IMR-90 (cell line): Measurements from ENCODE around the gene F2RL1. TPM values are rescaled to one million over a fixed set of nuclear protein-coding genes. Genes with fewer than 3 reads are reported as not detected.

ENCODE experiments used
- ATAC-seq: fragments of 200-7000 bp; cut with Tn5 transposase; 2 replicates; pipeline ENCODE4 v1.9.1; 2020; ENCODE audit warnings: low read depth, mild to moderate bottlenecking, moderate library complexity
- BruUV-seq: library from RNA; stranded (reverse); fragments of 400-500 nt; replicated peaks from 2 replicates; lab custom pipeline; 2021; lab: Mats Ljungman, UMichigan
- CTCF ChIA-PET: fragments of 300-600 bp; formaldehyde crosslinking; extraction: SDS; loops from one replicate; lab custom pipeline; 2021; ENCODE audit warnings: antibody characterized with exemption; lab: Yijun Ruan, JAX
- POLR2A ChIA-PET: fragments of 300-600 bp; sonication (Branson Sonifier 250); formaldehyde crosslinking; loops from one replicate; lab custom pipeline; 2022; ENCODE audit warnings: antibody characterized with exemption; ENCODE audit not compliant: unreplicated experiment; lab: Charles Lee
- DNase-seq: peaks from one replicate; pipeline ENCODE4 v3.0.0; 2013
- H2AFZ ChIP-seq: replicated peaks from 2 replicates; pipeline ENCODE3; 2013; ENCODE audit warnings: low read length, mild to moderate bottlenecking; ENCODE audit not compliant: poor library complexity
- H2AK5ac ChIP-seq: 2 replicates; pipeline ENCODE4 v1.6.1; 2013; ENCODE audit warnings: low read depth, low read length, inconsistent platforms
- H2AK9ac ChIP-seq: replicated peaks from 2 replicates; pipeline ENCODE3; 2013; ENCODE audit warnings: mild to moderate bottlenecking, low read depth, low read length, moderate library complexity; ENCODE audit not compliant: poor library complexity
- H2BK120ac ChIP-seq: 2 replicates; pipeline ENCODE4 v1.6.1; 2013; ENCODE audit warnings: low read depth, low read length, inconsistent platforms
- H2BK15ac ChIP-seq: 3 replicates; pipeline ENCODE4 v1.6.1; 2013; ENCODE audit warnings: low read depth, low read length, inconsistent platforms
- H2BK20ac ChIP-seq: 2 replicates; pipeline ENCODE4 v1.6.1; 2013; ENCODE audit warnings: low read depth, mild to moderate bottlenecking, inconsistent platforms, low read length, moderate library complexity
- H2BK5ac ChIP-seq: 2 replicates; pipeline ENCODE4 v1.6.1; 2013; ENCODE audit warnings: mild to moderate bottlenecking, low read depth, low read length, inconsistent platforms; ENCODE audit not compliant: poor library complexity, severe bottlenecking
- H3K14ac ChIP-seq: replicated peaks from 2 replicates; pipeline ENCODE4 v1.6.1; 2013; ENCODE audit warnings: low read depth, low read length, inconsistent platforms
- H3K18ac ChIP-seq: 2 replicates; pipeline ENCODE4 v1.6.1; 2013; ENCODE audit warnings: low read depth, low read length, control low read depth
- H3K23ac ChIP-seq: 2 replicates; pipeline ENCODE4 v1.6.1; 2013; ENCODE audit warnings: low read depth, low read length, inconsistent platforms
- H3K27ac ChIP-seq: 2 replicates; pipeline ENCODE4 v1.5.1; 2013; ENCODE audit warnings: mild to moderate bottlenecking, control low read depth, low read length; ENCODE audit not compliant: insufficient read depth
- H3K27me3 ChIP-seq: 2 replicates; pipeline ENCODE4 v1.6.1; 2013; ENCODE audit warnings: low read length; ENCODE audit not compliant: control insufficient read depth, insufficient read depth
- H3K36me3 ChIP-seq: 2 replicates; pipeline ENCODE4 v1.6.1; 2013; ENCODE audit warnings: low read length, mixed read lengths; ENCODE audit not compliant: control insufficient read depth, insufficient read depth
- H3K4ac ChIP-seq: 2 replicates; pipeline ENCODE4 v1.6.1; 2013; ENCODE audit warnings: low read depth, low read length, inconsistent platforms
- H3K4me1 ChIP-seq: 2 replicates; pipeline ENCODE4 v1.6.1; 2013; ENCODE audit warnings: low read length, mixed read lengths; ENCODE audit not compliant: control insufficient read depth, insufficient read depth
- H3K4me2 ChIP-seq: 2 replicates; pipeline ENCODE4 v1.6.1; 2013; ENCODE audit warnings: low read depth, mild to moderate bottlenecking, control low read depth, low read length, moderate library complexity
- H3K4me3 ChIP-seq: 2 replicates; pipeline ENCODE4 v1.5.1; 2013; ENCODE audit warnings: low read depth, mild to moderate bottlenecking, control low read depth, low read length, moderate library complexity; ENCODE audit not compliant: insufficient read depth
- H3K56ac ChIP-seq: 2 replicates; pipeline ENCODE4 v1.6.1; 2013; ENCODE audit warnings: low read length, inconsistent platforms; ENCODE audit not compliant: insufficient read depth; ENCODE audit errors: extremely low read depth
- H3K79me1 ChIP-seq, 2 experiments: 2 replicates each; pipeline ENCODE4 v1.6.1; 2013; ENCODE audit warnings: low read length in 2 of 2, inconsistent platforms in 1 of 2, low read depth in 1 of 2
- H3K9ac ChIP-seq: 2 replicates; pipeline ENCODE4 v1.6.1; 2013; ENCODE audit warnings: low read depth, low read length, control low read depth
- H3K9me1 ChIP-seq: 2 replicates; pipeline ENCODE4 v1.6.1; 2013; ENCODE audit warnings: low read length, inconsistent platforms; ENCODE audit not compliant: insufficient read depth
- H3K9me3 ChIP-seq: 2 replicates; pipeline ENCODE4 v1.6.1; 2013; ENCODE audit warnings: low read length; ENCODE audit not compliant: control insufficient read depth, insufficient read depth
- H4K20me1 ChIP-seq: 2 replicates; pipeline ENCODE4 v1.6.1; 2013; ENCODE audit warnings: low read length, inconsistent platforms; ENCODE audit not compliant: insufficient read depth
- H4K5ac ChIP-seq: 2 replicates; pipeline ENCODE4 v1.6.1; 2013; ENCODE audit warnings: mild to moderate bottlenecking, low read depth, low read length, control low read depth
- H4K8ac ChIP-seq, 2 experiments: 2 replicates each; pipeline ENCODE4 v1.6.1; 2013; ENCODE audit warnings: low read depth in 2 of 2, low read length in 2 of 2, control low read depth in 1 of 2, inconsistent platforms in 1 of 2
- H4K91ac ChIP-seq: 2 replicates; pipeline ENCODE4 v1.6.1; 2013; ENCODE audit warnings: low read depth, low read length, inconsistent platforms; ENCODE audit not compliant: insufficient read depth
- BHLHE40 ChIP-seq: fragments of 150-350 bp; IDR thresholded peaks from 2 replicates; pipeline ENCODE4 v1.6.1; 2016; ENCODE audit warnings: mild to moderate bottlenecking, low read depth, low read length
- CEBPB ChIP-seq: IDR thresholded peaks from 2 replicates; pipeline ENCODE4 v1.6.1; 2012; ENCODE audit warnings: low read depth, low read length, improper control_type of control experiment
- CHD1 ChIP-seq: IDR thresholded peaks from 2 replicates; pipeline ENCODE4 v1.6.1; 2012; ENCODE audit warnings: low read depth, low read length, improper control_type of control experiment
- FOS ChIP-seq: fragments of 150-350 bp; IDR thresholded peaks from 2 replicates; pipeline ENCODE4 v1.6.1; 2016; ENCODE audit warnings: low read depth, low read length
- MAFK ChIP-seq: IDR thresholded peaks from 2 replicates; pipeline ENCODE4 v1.6.1; 2012; ENCODE audit warnings: low read depth, low read length, improper control_type of control experiment
- MAZ ChIP-seq: IDR thresholded peaks from 2 replicates; pipeline ENCODE4 v1.6.1; 2012; ENCODE audit warnings: low read depth, mild to moderate bottlenecking, low read length, improper control_type of control experiment, moderate library complexity, borderline replicate concordance
- MXI1 ChIP-seq: IDR thresholded peaks from 2 replicates; pipeline ENCODE4 v1.6.1; 2012; ENCODE audit warnings: low read depth, mild to moderate bottlenecking, low read length, moderate library complexity, borderline replicate concordance
- NFE2L2 ChIP-seq: fragments of 150-350 bp; IDR thresholded peaks from 2 replicates; pipeline ENCODE4 v1.6.1; 2016; ENCODE audit warnings: low read depth, mild to moderate bottlenecking, low read length
- POLR2A ChIP-seq: IDR thresholded peaks from 2 replicates; pipeline ENCODE4 v1.6.1; 2012; ENCODE audit warnings: mild to moderate bottlenecking, low read depth, low read length
- RAD21 ChIP-seq: IDR thresholded peaks from 2 replicates; pipeline ENCODE4 v1.6.1; 2012; ENCODE audit warnings: low read length, improper control_type of control experiment
- RCOR1 ChIP-seq: IDR thresholded peaks from 2 replicates; pipeline ENCODE4 v1.6.1; 2012; ENCODE audit warnings: mild to moderate bottlenecking, low read length, improper control_type of control experiment; ENCODE audit not compliant: insufficient replicate concordance
- RFX5 ChIP-seq: IDR thresholded peaks from 2 replicates; pipeline ENCODE4 v1.8.0; 2012; ENCODE audit warnings: low read depth, mild to moderate bottlenecking, low read length, moderate library complexity
- SMC3 ChIP-seq: fragments of 150-350 bp; IDR thresholded peaks from 2 replicates; pipeline ENCODE4 v1.6.1; 2016; ENCODE audit warnings: low read depth, mild to moderate bottlenecking, antibody characterized with exemption, low read length, moderate library complexity
- WGBS, 2 experiments: methylation state at CpG; one replicate each; pipeline versions ENCODE4 v1.1.5 to v1.1.7; 2013; ENCODE audit warnings: missing lambda C conversion rate in 2 of 2; ENCODE audit not compliant: insufficient read length in 1 of 2; ENCODE audit errors: extremely low coverage in 2 of 2; 5-methylcytosine and 5-hydroxymethylcytosine counted together
- dilution Hi-C: fragments of 300-500 bp; cut with HindIII; formaldehyde crosslinking; loops from one replicate; pipeline ENCODE4 v1.14.3; 2018; ENCODE audit warnings: low sequenced_read_pairs; ENCODE audit not compliant: unreplicated experiment
- in situ Hi-C: fragments of 300-500 bp; cut with MboI; formaldehyde crosslinking; loops from 3 replicates; pipeline ENCODE4 v1.14.3; 2019; ENCODE audit warnings: low sequenced_read_pairs, inconsistent platforms, mixed read lengths
- intact Hi-C: fragments of 100-400 bp; cut with micrococcal nuclease; formaldehyde crosslinking; loops from 2 replicates; pipeline ENCODE4 v1.10.0; 2022
- polyA plus RNA-seq, 3 experiments: library from polyadenylated mRNA; depleted of rRNA; stranded (reverse); fragments of >200 nt; gene quantifications; 2 replicates each; pipeline ENCODE4 v1.2.3, GENCODE V29; 2012; ENCODE audit warnings: low replicate concordance in 1 of 3
- total RNA-seq: library from RNA; depleted of rRNA; stranded (reverse); fragments of >200 nt; gene quantifications from 2 replicates; pipeline ENCODE4 v1.2.3, GENCODE V29; 2012
- TF ChIP-seq, protein P1 (sequence below): fragments of 150-350 bp; IDR thresholded peaks from 2 replicates; pipeline ENCODE4 v1.6.1; 2016; ENCODE audit warnings: low read depth, mild to moderate bottlenecking, low read length, moderate library complexity, borderline replicate concordance
- TF ChIP-seq, protein P2 (sequence below): conservative IDR thresholded peaks from 2 replicates; pipeline ENCODE4 v1.5.1; 2012; ENCODE audit warnings: mild to moderate bottlenecking, low read depth, low read length, improper control_type of control experiment
- TF ChIP-seq, protein P3 (sequence below): fragments of 150-350 bp; IDR thresholded peaks from 2 replicates; pipeline ENCODE4 v1.6.1; 2017; ENCODE audit warnings: mild to moderate bottlenecking, antibody characterized with exemption, low read length, low read depth

F2RL1 gene
- total and polyA plus RNA-seq, 2 of the 4 experiments (the other 2 are of a cell fraction): 5.6 to 12.4 TPM

DNA sequence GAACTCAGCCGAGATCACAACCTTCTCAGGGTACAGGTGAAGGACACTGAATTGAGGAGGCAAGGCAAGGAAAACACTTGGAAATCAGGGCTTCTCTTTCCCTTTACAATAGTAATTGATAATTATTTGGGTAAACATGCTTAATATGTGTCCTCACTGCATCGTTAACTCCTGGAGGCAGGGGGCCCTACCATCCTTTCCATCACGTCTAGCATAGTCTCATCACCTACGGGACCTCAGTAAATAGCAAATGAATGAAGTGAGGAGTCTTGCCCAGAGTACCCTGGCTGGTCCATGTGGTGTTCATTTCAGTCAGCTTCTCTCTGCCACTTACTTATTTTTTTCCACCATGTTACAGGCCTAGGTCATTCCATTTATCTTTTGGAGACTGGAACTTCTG, 2.3 kb downstream of the F2RL1 start:
- Histone ChIP-seq H3K4ac (no peak overlapping the region), H3K56ac (no peak overlapping the region), H4K20me1 (no peaks in the 10 kb centered on the region), H3K9me3 (no peaks in the 10 kb centered on the region), H2BK20ac (no peak overlapping the region), H4K5ac (no peak overlapping the region), H2BK5ac (no peak overlapping the region), H2AK5ac (peak overlapping the region; percentile 61; the same call in 1 of the 2 replicates), H3K14ac (no peak overlapping the region), H3K4me1 (peaks cover 6% of the 10 kb centered on the region), H4K91ac (no peak overlapping the region), H3K27ac (no peak overlapping the region), H3K4me3 (no peak overlapping the region), H4K8ac (no peak overlapping the region), H3K23ac (no peak overlapping the region), H3K36me3 (no peaks in the 10 kb centered on the region), H3K79me1 (no peaks in the 10 kb centered on the region; a peak in 1 of 4 replicates), H2AFZ (no peak overlapping the region), H3K9ac (no peak overlapping the region), H2AK9ac (no peak overlapping the region), H3K4me2 (no peak overlapping the region), H3K27me3 (no peaks in the 10 kb centered on the region), H2BK15ac (no peak overlapping the region), H3K18ac (no peak overlapping the region), H3K9me1 (no peaks in the 10 kb centered on the region), H2BK120ac (no peak overlapping the region)
- intact Hi-C loops: no loop called here
- in situ Hi-C loops: no loop called here
- no CpG with 5 or more reads among the region's 4 CpGs for WGBS, 2 experiments
- dilution Hi-C loops: no loop called here
- no peak for TF ChIP-seq CHD1
- TF ChIP-seq, protein P1, sequence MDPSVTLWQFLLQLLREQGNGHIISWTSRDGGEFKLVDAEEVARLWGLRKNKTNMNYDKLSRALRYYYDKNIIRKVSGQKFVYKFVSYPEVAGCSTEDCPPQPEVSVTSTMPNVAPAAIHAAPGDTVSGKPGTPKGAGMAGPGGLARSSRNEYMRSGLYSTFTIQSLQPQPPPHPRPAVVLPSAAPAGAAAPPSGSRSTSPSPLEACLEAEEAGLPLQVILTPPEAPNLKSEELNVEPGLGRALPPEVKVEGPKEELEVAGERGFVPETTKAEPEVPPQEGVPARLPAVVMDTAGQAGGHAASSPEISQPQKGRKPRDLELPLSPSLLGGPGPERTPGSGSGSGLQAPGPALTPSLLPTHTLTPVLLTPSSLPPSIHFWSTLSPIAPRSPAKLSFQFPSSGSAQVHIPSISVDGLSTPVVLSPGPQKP: no peak
- TF ChIP-seq MAFK: no peak
- no peak for TF ChIP-seq POLR2A
- TF ChIP-seq, protein P2, sequence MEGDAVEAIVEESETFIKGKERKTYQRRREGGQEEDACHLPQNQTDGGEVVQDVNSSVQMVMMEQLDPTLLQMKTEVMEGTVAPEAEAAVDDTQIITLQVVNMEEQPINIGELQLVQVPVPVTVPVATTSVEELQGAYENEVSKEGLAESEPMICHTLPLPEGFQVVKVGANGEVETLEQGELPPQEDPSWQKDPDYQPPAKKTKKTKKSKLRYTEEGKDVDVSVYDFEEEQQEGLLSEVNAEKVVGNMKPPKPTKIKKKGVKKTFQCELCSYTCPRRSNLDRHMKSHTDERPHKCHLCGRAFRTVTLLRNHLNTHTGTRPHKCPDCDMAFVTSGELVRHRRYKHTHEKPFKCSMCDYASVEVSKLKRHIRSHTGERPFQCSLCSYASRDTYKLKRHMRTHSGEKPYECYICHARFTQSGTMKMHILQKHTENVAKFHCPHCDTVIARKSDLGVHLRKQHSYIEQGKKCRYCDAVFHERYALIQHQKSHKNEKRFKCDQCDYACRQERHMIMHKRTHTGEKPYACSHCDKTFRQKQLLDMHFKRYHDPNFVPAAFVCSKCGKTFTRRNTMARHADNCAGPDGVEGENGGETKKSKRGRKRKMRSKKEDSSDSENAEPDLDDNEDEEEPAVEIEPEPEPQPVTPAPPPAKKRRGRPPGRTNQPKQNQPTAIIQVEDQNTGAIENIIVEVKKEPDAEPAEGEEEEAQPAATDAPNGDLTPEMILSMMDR: no peak
- TF ChIP-seq MXI1: no peak
- no peak for TF ChIP-seq SMC3
- no peak for TF ChIP-seq MAZ
- TF ChIP-seq NFE2L2: no peak
- TF ChIP-seq FOS: no peak
- no peak for TF ChIP-seq RCOR1
- no peak for TF ChIP-seq BHLHE40
- TF ChIP-seq, protein P3, sequence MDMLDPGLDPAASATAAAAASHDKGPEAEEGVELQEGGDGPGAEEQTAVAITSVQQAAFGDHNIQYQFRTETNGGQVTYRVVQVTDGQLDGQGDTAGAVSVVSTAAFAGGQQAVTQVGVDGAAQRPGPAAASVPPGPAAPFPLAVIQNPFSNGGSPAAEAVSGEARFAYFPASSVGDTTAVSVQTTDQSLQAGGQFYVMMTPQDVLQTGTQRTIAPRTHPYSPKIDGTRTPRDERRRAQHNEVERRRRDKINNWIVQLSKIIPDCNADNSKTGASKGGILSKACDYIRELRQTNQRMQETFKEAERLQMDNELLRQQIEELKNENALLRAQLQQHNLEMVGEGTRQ: no peak
- no peak for TF ChIP-seq RAD21
- TF ChIP-seq CEBPB: no peak
- TF ChIP-seq RFX5: no peak
- no TSS peak for BruUV-seq
- DNase-seq (no peak), ATAC-seq (no peak)
- ChIA-PET POLR2A (no interaction called here), CTCF (no interaction called here)
